Brain microvascular endothelial cell (primary cell): ENCODE data around the gene RRP36.

Source experiments
- DNase-seq: peaks from one replicate; pipeline ENCODE4 v3.0.0-alpha.2; 2020
- H3K27ac ChIP-seq: fragments of 250-450 bp; sonication (Bioruptor Pico); 2 replicates; pipeline ENCODE4 v1.5.1; 2020; ENCODE audit warnings: mild to moderate bottlenecking, moderate library complexity
- H3K27me3 ChIP-seq: fragments of 250-450 bp; sonication (Bioruptor Pico); replicated peaks from 2 replicates; pipeline ENCODE4 v1.5.1; 2020; ENCODE audit warnings: mild to moderate bottlenecking
- H3K36me3 ChIP-seq: fragments of 250-450 bp; sonication (Bioruptor Pico); replicated peaks from 2 replicates; pipeline ENCODE4 v1.5.1; 2020; ENCODE audit warnings: mild to moderate bottlenecking
- H3K4me3 ChIP-seq: 2 replicates; pipeline ENCODE4 v1.5.1; 2011; ENCODE audit warnings: low read depth, mild to moderate bottlenecking, control low read depth, low read length, moderate library complexity
- in situ Hi-C: cut with HindIII; loops from 2 replicates; pipeline ENCODE4 v1.10.0; 2017; ENCODE audit warnings: low sequenced_read_pairs, low pct_ligation_motif_present
- TF ChIP-seq, protein P1 (sequence below): IDR thresholded peaks from 2 replicates; pipeline ENCODE4 v1.5.1; 2011; ENCODE audit warnings: low read depth, mild to moderate bottlenecking, moderate library complexity, low read length, control low read depth, inconsistent platforms; ENCODE audit errors: missing control alignments

Gene RRP36, protein sequence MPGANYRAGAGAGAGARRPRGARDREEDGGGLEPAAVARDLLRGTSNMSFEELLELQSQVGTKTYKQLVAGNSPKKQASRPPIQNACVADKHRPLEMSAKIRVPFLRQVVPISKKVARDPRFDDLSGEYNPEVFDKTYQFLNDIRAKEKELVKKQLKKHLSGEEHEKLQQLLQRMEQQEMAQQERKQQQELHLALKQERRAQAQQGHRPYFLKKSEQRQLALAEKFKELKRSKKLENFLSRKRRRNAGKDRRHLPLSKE

DNA sequence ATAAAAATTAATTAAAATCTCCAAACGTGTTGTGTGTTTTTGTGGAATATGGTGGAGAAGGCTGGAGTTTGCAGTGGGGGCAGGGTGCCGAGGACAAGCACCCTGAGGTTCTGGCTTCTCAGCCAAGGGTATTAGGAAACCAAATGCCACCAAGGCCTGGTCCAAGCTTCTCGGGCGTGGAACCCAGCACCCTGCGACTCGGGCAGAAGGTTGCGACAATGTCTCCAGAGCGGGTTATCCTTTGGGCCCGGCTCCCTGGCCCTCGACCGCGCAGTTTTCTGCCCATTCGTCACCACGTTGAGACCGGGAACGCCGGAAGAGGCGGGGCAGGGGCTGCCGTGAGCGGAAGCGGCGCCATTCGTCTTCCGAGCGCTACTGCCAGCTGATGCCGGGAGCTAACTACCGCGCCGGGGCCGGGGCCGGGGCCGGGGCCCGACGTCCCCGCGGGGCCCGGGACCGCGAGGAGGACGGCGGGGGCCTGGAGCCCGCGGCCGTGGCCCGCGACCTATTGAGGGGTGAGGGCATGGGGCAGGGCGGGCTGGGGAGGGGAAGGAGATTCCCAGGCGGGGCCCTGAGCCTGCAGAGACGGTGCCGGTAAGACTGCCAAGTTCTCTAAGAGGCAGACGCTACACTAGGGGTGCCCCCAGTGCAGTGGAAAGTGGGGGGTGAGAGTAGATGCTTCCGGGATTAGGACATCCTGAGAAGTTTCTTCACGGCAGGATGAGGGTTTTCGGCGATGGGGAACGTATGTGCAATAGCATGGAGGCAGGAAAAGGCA is at the start of gene RRP36:
Gene RRP36, plus strand, starts transcription at position 354 of the 778 bp plus-strand sequence. Its CDS starts 32 bp downstream, at position 386.
- H3K36me3 ChIP-seq, result peaks cover 42% of the 10 kb centered on the region
- H3K4me3 ChIP-seq, result peak within 1 kb of the TSS; percentile 81
- peak within 1 kb of the TSS; percentile 57 for H3K27ac ChIP-seq
- no peaks in the 10 kb centered on the region for H3K27me3 ChIP-seq
- in situ Hi-C loops, result no loop called here
- DNase-seq, result peak; percentile 51
- TF ChIP-seq, protein P1, sequence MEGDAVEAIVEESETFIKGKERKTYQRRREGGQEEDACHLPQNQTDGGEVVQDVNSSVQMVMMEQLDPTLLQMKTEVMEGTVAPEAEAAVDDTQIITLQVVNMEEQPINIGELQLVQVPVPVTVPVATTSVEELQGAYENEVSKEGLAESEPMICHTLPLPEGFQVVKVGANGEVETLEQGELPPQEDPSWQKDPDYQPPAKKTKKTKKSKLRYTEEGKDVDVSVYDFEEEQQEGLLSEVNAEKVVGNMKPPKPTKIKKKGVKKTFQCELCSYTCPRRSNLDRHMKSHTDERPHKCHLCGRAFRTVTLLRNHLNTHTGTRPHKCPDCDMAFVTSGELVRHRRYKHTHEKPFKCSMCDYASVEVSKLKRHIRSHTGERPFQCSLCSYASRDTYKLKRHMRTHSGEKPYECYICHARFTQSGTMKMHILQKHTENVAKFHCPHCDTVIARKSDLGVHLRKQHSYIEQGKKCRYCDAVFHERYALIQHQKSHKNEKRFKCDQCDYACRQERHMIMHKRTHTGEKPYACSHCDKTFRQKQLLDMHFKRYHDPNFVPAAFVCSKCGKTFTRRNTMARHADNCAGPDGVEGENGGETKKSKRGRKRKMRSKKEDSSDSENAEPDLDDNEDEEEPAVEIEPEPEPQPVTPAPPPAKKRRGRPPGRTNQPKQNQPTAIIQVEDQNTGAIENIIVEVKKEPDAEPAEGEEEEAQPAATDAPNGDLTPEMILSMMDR, result no peak

DNA sequence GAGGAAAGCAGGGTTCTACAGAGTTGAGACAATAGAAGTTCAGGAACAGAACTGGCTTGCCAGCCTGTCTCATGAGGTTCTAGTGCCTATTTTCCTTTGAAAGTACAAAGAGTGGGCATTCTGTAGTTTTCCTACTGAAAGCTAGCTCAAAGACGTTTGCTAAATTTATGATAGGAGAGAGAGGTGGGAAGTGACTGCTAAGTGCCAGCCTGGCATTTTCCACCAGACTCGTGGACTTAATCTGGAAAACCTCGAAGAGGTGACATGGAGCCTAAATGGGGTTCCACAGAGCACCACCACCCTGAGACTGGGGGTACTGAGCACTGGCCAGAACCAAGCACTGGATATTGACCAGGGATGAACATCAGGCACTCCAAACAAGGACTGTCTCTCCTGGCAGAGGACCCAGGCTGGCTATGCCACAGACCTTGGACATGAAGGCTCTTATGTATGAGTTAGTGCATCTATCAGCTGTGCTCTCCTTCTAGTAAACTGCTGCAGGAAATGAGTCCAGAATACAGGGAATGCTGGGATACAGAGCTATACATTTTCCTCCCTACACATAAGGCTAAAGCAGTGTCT is 49.6 kb upstream of the RRP36 start:
- no peak for DNase-seq
- no peak overlapping the region for H3K27ac ChIP-seq
- H3K4me3 ChIP-seq, result no peak overlapping the region
- in situ Hi-C loops, result no loop called here
- no peaks in the 10 kb centered on the region for H3K36me3 ChIP-seq
- TF ChIP-seq, protein P1, result no peak
- H3K27me3 ChIP-seq, result no peaks in the 10 kb centered on the region

DNA sequence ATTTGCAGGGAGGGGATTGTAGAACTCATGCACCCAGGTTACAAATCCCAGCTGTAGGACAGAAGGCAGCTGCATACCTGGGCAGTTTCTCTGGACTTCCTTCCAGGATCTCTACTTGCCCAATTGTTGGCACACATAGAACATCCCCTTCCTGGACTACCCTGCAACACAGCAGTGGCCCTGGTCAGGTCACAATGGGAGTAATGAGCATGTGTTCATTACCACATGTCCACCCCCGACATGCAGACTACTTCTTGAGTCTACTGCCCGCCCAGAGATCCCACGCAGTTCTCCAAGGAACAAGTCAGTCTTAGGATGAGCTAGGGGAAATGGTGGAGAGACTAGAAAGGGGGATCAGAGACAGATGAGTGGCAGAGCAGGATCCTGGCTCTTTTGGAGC is 47.5 kb upstream of the RRP36 start:
- no peak overlapping the region for H3K27ac ChIP-seq
- H3K27me3 ChIP-seq, result no peaks in the 10 kb centered on the region
- no peak for DNase-seq
- H3K36me3 ChIP-seq, result no peaks in the 10 kb centered on the region
- no peak overlapping the region for H3K4me3 ChIP-seq
- in situ Hi-C loops, result no loop called here
- TF ChIP-seq, protein P1, result no peak

DNA sequence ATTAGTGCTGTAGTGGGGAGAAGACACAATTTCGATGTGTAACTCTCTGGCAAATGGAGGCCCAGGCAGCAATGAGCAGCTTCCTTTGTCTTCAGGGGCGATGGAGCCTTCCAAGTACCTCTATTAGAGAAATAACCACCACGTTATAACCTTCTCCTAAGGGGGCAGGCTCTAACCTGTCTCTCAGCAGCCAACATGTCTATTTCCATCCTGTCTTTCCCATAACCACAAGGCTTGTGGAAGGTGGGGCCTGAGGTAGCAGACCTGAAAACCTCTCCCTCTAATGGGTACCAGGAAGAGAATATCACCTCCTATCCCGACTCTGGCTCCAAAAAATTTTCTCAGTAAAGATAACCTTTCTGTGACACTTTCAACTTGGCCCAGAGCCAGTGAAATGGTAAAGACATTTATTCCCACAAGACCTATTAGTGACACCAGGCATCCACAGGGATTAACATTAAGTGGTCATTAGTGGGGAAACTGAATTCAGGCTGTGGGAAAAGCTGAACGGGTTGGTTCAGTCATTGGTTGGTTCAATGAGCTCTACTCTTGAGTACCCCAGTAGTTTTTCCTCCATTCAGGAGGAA is 46.4 kb upstream of the RRP36 start:
- in situ Hi-C loops, result no loop called here
- Histone ChIP-seq H3K36me3 (no peaks in the 10 kb centered on the region), H3K27me3 (no peaks in the 10 kb centered on the region), H3K4me3 (no peak overlapping the region), H3K27ac (no peak overlapping the region)
- no peak for DNase-seq
- TF ChIP-seq, protein P1, result no peak

DNA sequence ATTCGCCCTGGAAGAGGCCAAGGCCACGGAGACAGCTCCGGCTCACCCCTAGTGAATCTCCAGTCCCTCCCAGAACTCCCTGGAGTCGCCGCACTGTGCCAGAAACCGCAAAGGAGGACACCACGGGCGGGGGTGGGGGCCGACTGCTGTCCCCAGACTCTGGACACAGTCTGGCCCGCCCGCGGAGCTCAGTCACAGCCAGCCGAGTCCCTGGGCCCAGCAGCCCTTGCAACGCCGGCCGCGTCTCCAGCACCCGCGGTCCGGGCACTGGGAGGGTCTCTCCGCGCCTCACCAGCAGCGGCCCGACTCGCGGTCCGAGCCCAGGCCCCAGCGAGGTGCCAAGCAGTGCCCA is 43.0 kb upstream of the RRP36 start:
- in situ Hi-C loops, result no loop called here
- DNase-seq, result peak; percentile 6
- H3K27me3 ChIP-seq, result no peaks in the 10 kb centered on the region
- H3K36me3 ChIP-seq, result no peaks in the 10 kb centered on the region
- TF ChIP-seq, protein P1, result no peak
- H3K27ac ChIP-seq, result peak overlapping the region; percentile 71
- peak overlapping the region; percentile 79 for H3K4me3 ChIP-seq
